Loucy (cell line): ENCODE data around the gene OSBPL1A.

ENCODE experiments used
- H2AFZ ChIP-seq: fragments of 200-600 bp; sonication (generic); 2 replicates; pipeline ENCODE4 v1.6.0; 2016; ENCODE audit warnings: antibody characterized with exemption, mild to moderate bottlenecking, low read length, moderate library complexity
- H3F3A ChIP-seq: fragments of 200-600 bp; 2 replicates; pipeline ENCODE4 v1.6.0; 2016; ENCODE audit warnings: antibody characterized with exemption, low read depth, mild to moderate bottlenecking
- H3K27me3 ChIP-seq: fragments of 200-600 bp; sonication (generic); 2 replicates; pipeline ENCODE4 v1.6.1; 2014; ENCODE audit warnings: low read length, mild to moderate bottlenecking; ENCODE audit not compliant: insufficient read depth, poor library complexity, severe bottlenecking
- H3K36me3 ChIP-seq: fragments of 200-600 bp; sonication (generic); 2 replicates; pipeline ENCODE4 v1.6.1; 2016; ENCODE audit warnings: low read length; ENCODE audit not compliant: insufficient read depth
- H3K4me1 ChIP-seq: fragments of 200-600 bp; sonication (generic); 2 replicates; pipeline ENCODE4 v1.5.1; 2014; ENCODE audit warnings: low read length, mild to moderate bottlenecking; ENCODE audit not compliant: insufficient read depth, poor library complexity, severe bottlenecking
- H3K4me2 ChIP-seq: fragments of 200-600 bp; sonication (generic); 2 replicates; pipeline ENCODE4 v1.6.0; 2014; ENCODE audit warnings: antibody characterized with exemption, low read length, low read depth, mild to moderate bottlenecking; ENCODE audit not compliant: poor library complexity, severe bottlenecking
- H3K4me3 ChIP-seq: fragments of 200-600 bp; sonication (generic); 2 replicates; pipeline ENCODE4 v1.5.1; 2014; ENCODE audit warnings: low read length, mild to moderate bottlenecking, mixed read lengths; ENCODE audit not compliant: poor library complexity, severe bottlenecking
- H3K79me2 ChIP-seq: fragments of 200-600 bp; sonication (generic); 2 replicates; pipeline ENCODE4 v1.6.1; 2014; ENCODE audit warnings: low read length; ENCODE audit not compliant: insufficient read depth
- H3K9ac ChIP-seq: fragments of 200-600 bp; sonication (generic); 2 replicates; pipeline ENCODE4 v1.6.0; 2014; ENCODE audit warnings: mild to moderate bottlenecking, low read depth, low read length, moderate library complexity; ENCODE audit not compliant: poor library complexity, severe bottlenecking
- H3K9me2 ChIP-seq: fragments of 200-600 bp; sonication (generic); replicated peaks from 2 replicates; pipeline ENCODE4 v1.6.1; 2016; ENCODE audit warnings: low read depth, low read length, mixed read lengths
- H3K9me3 ChIP-seq: fragments of 200-600 bp; sonication (generic); 2 replicates; pipeline ENCODE4 v1.6.1; 2014; ENCODE audit warnings: mild to moderate bottlenecking, antibody characterized with exemption, low read length, low read depth; ENCODE audit not compliant: insufficient read depth
- H4K20me1 ChIP-seq: fragments of 200-600 bp; sonication (generic); 2 replicates; pipeline ENCODE4 v1.6.0; 2014; ENCODE audit warnings: antibody characterized with exemption, low read length, mild to moderate bottlenecking; ENCODE audit not compliant: insufficient read depth, poor library complexity, severe bottlenecking
- EZH2phosphoT487 ChIP-seq: fragments of 200-600 bp; IDR thresholded peaks from 2 replicates; pipeline ENCODE4 v1.6.1; 2018; ENCODE audit warnings: antibody characterized with exemption, mild to moderate bottlenecking, moderate library complexity, borderline replicate concordance
- TF ChIP-seq, protein P1 (sequence below): fragments of 200-600 bp; sonication (generic); conservative IDR thresholded peaks from 2 replicates; pipeline ENCODE4 v1.5.1; 2014; ENCODE audit warnings: mild to moderate bottlenecking, antibody characterized with exemption, low read length

Gene OSBPL1A

DNA sequence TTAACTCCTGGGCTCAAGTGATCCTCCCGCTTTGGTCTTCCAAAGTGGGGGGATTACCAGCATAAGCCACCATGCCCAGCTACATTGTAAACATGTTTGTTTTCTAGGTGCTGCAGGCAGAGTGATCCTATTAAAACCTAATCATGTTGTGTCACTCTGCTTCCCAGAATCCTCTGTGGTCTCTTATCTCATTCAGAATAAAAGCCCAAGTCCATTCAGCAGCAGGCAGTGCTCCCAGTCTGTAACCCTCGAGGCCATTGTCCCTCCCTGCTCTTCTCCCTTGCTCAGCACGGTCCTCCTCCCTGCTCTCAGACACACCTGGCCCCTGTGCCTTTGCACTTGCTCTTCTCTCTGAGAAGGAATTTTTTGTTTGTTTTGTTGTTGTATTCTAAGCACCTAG is 269.9 kb downstream of the OSBPL1A start:
- Histone ChIP-seq H3F3A (no peaks in the 10 kb centered on the region), H2AFZ (no peak overlapping the region), H4K20me1 (no peaks in the 10 kb centered on the region), H3K4me3 (no peak overlapping the region), H3K9ac (no peak overlapping the region), H3K9me2 (no peaks in the 10 kb centered on the region), H3K27me3 (no peaks in the 10 kb centered on the region), H3K79me2 (no peaks in the 10 kb centered on the region), H3K4me2 (no peak overlapping the region), H3K36me3 (peaks cover 55% of the 10 kb centered on the region), H3K9me3 (no peaks in the 10 kb centered on the region), H3K4me1 (no peaks in the 10 kb centered on the region)
- no peak for TF ChIP-seq EZH2phosphoT487
- TF ChIP-seq, protein P1, sequence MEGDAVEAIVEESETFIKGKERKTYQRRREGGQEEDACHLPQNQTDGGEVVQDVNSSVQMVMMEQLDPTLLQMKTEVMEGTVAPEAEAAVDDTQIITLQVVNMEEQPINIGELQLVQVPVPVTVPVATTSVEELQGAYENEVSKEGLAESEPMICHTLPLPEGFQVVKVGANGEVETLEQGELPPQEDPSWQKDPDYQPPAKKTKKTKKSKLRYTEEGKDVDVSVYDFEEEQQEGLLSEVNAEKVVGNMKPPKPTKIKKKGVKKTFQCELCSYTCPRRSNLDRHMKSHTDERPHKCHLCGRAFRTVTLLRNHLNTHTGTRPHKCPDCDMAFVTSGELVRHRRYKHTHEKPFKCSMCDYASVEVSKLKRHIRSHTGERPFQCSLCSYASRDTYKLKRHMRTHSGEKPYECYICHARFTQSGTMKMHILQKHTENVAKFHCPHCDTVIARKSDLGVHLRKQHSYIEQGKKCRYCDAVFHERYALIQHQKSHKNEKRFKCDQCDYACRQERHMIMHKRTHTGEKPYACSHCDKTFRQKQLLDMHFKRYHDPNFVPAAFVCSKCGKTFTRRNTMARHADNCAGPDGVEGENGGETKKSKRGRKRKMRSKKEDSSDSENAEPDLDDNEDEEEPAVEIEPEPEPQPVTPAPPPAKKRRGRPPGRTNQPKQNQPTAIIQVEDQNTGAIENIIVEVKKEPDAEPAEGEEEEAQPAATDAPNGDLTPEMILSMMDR, result no peak

GRCh38 chr18:24126155-24126961 is 271.3 kb downstream of the OSBPL1A start:
- H2AFZ ChIP-seq, result no peak overlapping the region
- peaks cover 52% of the 10 kb centered on the region for H3K36me3 ChIP-seq
- no peaks in the 10 kb centered on the region for H4K20me1 ChIP-seq
- no peaks in the 10 kb centered on the region for H3F3A ChIP-seq
- H3K9me3 ChIP-seq, result no peaks in the 10 kb centered on the region
- H3K27me3 ChIP-seq, result no peaks in the 10 kb centered on the region
- no peak for TF ChIP-seq EZH2phosphoT487
- TF ChIP-seq, protein P1, result no peak
- H3K4me3 ChIP-seq, result no peak overlapping the region
- H3K9ac ChIP-seq, result no peak overlapping the region
- no peak overlapping the region for H3K4me2 ChIP-seq
- no peaks in the 10 kb centered on the region for H3K79me2 ChIP-seq
- H3K9me2 ChIP-seq, result no peaks in the 10 kb centered on the region
- H3K4me1 ChIP-seq, result no peaks in the 10 kb centered on the region

- Histone ChIP-seq H2AFZ (no peak overlapping the region), H3K36me3 (peaks cover 47% of the 10 kb centered on the region), H3K79me2 (no peaks in the 10 kb centered on the region), H3K27me3 (no peaks in the 10 kb centered on the region), H3K4me2 (no peak overlapping the region), H3K9me3 (no peaks in the 10 kb centered on the region), H3K4me3 (no peak overlapping the region), H4K20me1 (no peaks in the 10 kb centered on the region), H3K4me1 (no peaks in the 10 kb centered on the region), H3F3A (no peaks in the 10 kb centered on the region), H3K9ac (no peak overlapping the region), H3K9me2 (no peaks in the 10 kb centered on the region)
- TF ChIP-seq, protein P1, result no peak
- TF ChIP-seq EZH2phosphoT487, result no peak
Observed at GRCh38 chr18:24121625-24122024, 276.0 kb downstream of the OSBPL1A start.
